NCI-H2196 (cell line): ENCODE measurements around the gene GIT1.
A peak's percentile ranks its signal among the peaks of the same experiment; 100 is the strongest.

Source experiments
- DNase-seq: peaks from one replicate; lab custom pipeline; 2025; ENCODE audit not compliant: unreplicated experiment; lab: John Stamatoyannopoulos, UW

Gene GIT1, protein sequence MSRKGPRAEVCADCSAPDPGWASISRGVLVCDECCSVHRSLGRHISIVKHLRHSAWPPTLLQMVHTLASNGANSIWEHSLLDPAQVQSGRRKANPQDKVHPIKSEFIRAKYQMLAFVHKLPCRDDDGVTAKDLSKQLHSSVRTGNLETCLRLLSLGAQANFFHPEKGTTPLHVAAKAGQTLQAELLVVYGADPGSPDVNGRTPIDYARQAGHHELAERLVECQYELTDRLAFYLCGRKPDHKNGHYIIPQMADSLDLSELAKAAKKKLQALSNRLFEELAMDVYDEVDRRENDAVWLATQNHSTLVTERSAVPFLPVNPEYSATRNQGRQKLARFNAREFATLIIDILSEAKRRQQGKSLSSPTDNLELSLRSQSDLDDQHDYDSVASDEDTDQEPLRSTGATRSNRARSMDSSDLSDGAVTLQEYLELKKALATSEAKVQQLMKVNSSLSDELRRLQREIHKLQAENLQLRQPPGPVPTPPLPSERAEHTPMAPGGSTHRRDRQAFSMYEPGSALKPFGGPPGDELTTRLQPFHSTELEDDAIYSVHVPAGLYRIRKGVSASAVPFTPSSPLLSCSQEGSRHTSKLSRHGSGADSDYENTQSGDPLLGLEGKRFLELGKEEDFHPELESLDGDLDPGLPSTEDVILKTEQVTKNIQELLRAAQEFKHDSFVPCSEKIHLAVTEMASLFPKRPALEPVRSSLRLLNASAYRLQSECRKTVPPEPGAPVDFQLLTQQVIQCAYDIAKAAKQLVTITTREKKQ

GRCh38 chr17:29589524-29590410, at the start of gene GIT1:
TSS of gene GIT1 (minus strand) at chr17:29589648. CDS start at chr17:29589378, 270 bp downstream.
- peak; percentile 73 for DNase-seq

DNA sequence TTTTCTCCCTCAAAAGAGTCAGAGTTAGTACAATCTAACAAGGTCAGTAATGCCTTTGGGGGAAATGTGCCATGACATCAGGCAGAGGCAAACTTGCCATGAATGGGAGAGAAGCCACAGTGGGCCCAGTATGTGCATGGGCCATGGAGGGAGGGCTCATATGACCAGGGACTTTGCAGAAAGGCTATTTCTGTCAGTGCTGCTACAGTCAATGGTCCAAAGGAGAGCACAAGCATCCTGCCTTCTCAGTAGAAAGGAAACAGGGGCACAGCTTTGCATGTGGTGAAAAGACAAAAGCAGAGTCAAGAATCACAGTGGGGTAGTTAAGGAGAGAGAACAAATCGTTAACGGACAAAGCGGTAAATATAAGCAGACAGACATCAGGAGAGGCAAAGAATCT, 44.4 kb upstream of the GIT1 start:
- no peak for DNase-seq

GRCh38 chr17:29630630-29631193, 41.3 kb upstream of the GIT1 start:
- DNase-seq = no peak

GRCh38 chr17:29629839-29630238, 40.4 kb upstream of the GIT1 start:
- no peak for DNase-seq

DNA sequence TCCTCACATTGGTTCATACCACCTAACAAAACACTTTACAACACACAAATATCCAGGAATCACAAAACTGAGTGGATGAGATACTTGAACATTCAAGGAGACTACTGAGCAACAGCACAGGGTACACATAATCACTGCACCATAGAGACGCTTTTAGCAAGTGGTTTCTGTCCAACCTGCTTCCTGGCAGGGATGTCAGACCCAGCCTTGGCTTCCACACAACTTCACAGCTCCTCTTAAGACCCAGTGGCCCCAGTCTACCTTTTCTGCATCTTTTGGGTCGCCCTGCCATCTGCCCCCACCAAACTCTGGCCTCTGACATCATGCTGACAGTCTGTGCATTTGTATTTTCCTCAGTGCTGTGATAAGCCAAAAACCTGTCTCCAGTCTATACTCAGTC, 39.2 kb upstream of the GIT1 start:
- no peak for DNase-seq

GRCh38 chr17:29627951-29628350, 38.5 kb upstream of the GIT1 start:
- no peak for DNase-seq

GRCh38 chr17:29625037-29625750, 35.7 kb upstream of the GIT1 start:
- DNase-seq = no peak

DNA sequence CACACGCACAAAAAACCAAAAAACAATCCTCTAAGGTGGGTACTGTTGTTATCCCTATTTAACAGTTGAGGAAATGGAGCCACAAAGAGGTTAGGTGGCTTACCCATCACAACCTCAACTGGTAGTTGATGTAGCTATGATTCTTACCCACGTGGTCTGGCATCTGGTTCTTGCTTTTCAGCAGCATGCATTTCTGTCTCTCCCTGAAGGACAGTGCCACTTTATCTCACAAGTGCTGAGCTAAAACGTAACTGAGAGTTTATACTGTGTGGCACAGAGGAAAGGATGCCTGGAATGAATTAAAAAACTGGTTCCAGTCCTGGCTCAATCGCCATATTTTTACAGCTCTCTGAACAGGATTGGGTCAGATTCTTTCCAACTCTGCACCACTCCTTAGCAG, 35.1 kb upstream of the GIT1 start:
- DNase-seq = no peak

DNA sequence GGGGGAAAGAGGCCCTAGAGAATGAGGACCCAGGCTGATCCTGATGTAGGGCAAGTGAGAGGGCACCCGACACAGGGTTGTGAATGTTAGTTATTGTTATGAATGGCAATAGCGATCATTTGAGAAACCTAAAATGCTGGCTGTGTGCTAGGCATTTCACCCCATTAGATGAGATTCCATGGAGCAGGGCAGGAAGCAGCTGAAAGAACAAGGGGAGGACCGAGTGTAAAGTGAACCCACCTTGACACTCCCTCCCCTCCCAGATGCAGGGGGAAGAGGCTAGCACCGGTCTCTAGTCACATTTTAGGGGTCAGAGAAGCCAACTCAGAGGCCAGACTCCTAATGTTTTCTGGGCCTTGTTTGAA, 33.8 kb upstream of the GIT1 start:
- no peak for DNase-seq

- DNase-seq = no peak
These were observed 33.2 kb upstream of the GIT1 start, which contains the start of gene CORO6 for GRCh38 chr17:29622337-29623282. TSS of gene CORO6 (minus strand) at chr17:29622912. CDS start at chr17:29621421, 1,491 bp downstream.

- DNase-seq = no peak
These were observed 32.3 kb upstream of the GIT1 start for GRCh38 chr17:29621751-29622194.

- DNase-seq = no peak
These were observed 31.5 kb upstream of the GIT1 start for GRCh38 chr17:29620779-29621500.

- no peak for DNase-seq
These were observed 30.8 kb upstream of the GIT1 start for GRCh38 chr17:29620271-29620670.

GRCh38 chr17:29619251-29619650, 29.8 kb upstream of the GIT1 start:
- no peak for DNase-seq

- no peak for DNase-seq
These were observed 29.0 kb upstream of the GIT1 start for GRCh38 chr17:29618272-29619065.

DNA sequence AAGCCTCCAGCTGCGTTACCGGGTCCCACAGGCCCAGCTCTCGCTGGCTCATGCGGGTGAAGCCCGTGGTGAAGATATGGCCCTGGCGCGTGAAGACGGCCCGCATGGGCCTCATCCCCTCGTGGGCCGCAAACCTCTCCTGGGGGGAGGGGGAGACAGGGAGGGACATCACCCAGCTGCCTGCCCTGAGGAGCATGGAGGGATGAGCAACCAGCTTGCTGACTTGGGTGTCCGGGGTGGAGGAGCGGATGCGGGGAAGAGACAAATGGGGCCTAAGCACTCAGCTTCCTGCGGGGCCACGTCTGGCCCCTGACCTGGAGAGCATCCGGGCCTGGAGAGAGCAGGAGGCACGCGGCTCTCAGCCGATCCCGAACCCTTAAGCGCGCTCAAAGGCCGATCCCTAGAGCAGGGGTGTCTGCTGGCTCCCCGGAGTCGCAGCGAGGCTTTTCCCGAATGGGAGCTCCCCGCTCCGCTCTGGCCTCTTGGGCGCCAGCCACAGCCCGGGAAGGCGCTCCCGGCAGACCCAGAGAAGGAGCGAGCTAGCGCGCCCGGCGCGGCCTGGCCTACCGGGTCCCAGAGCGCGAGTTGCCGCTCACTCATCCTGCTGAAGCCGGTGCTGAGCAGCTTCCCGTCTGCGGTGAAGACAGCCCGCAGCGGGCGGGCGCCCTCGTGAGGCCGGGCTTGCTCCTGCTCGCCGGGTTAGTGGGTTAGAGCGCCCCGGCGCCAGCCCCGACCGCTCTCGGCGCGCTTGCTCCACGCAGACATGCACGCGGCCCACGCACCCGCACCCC, 28.2 kb upstream of the GIT1 start:
- no peak for DNase-seq

DNA sequence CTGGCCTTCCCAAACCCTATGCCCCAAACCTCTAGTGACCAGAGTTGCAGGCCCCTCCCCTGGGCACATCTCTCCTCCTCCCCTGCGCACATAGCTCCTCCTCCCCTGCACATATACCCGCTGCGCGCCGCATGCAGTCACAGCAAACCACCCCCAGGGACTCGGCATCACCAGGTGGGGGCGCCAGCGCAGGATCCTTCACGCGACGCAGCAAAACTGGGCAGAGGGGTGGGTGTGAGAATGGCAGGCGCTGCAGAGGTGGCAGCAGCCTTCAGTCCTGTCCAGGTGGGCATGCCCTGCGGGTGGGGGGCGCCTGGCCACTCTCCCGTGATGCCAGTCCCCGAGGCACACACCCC, 27.7 kb upstream of the GIT1 start:
- DNase-seq = no peak
